Measurements from ENCODE around the gene DCDC2C.
A peak's percentile ranks its signal among the peaks of the same experiment; 100 is the strongest.
"Not testable (repeated sequence)": the region's sequence is repeated elsewhere in the genome, so short reads cannot be mapped to it uniquely, and the experiment has no call there.

DCDC2C gene

DNA sequence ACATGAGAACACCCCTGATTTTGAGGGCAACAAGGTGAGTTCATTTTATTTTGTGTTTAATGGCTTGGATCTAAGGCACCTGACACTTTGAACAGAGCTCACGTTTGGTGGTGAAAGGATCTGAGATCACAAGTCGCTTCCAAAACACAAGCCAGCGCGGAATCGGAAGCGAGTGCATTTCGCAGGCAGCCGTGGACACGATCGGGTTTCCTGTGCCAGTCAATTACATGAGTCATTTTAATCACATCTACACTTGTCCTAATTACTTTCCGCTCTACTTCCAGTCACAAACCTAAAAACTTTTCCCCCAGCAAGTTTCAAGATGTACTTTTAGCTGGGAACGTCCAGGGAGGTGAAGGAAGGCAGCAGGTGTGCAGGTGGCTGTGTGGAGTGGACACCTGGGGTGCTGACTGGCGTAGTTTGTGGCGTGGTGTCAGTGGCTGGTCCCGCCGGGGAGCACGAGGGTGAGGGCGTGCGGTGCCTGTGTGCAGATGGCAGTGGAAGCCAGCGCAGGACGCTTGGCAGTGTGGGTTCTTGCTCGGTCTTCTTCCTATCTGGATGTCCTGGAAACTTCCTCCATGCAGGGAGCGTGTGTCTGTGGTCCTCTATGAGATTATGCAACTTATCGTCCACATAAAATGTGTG lies 75.6 kb downstream of the DCDC2C start:
- DNase-seq, result no peak

DNA sequence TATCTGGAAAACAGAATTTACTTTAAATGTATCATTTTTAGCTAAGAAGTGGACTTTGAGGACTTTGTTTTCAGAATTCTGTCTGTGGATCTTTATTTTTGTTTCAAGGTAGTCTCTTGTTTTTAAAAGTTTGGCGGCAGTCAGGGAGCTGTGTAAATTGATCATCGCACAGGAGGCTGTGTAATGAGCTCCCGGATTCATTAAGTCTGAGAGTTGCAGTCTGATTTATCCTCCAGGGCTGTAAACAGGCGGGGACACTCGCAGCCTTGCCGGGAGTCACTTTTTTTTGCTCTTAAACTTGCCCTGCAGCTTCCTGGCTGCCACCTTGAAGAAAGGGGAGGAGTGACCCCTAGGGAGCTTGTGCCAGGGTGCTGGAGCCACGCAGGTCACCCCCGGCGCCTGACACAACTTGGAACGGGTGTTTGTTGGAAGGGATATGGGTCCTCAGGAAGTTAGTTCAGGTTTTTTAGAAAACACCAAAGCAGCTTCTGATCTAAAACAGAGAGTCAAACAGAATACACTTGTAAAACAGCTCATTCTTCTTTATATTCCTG lies 76.2 kb downstream of the DCDC2C start:
- DNase-seq, result no peak

DNA sequence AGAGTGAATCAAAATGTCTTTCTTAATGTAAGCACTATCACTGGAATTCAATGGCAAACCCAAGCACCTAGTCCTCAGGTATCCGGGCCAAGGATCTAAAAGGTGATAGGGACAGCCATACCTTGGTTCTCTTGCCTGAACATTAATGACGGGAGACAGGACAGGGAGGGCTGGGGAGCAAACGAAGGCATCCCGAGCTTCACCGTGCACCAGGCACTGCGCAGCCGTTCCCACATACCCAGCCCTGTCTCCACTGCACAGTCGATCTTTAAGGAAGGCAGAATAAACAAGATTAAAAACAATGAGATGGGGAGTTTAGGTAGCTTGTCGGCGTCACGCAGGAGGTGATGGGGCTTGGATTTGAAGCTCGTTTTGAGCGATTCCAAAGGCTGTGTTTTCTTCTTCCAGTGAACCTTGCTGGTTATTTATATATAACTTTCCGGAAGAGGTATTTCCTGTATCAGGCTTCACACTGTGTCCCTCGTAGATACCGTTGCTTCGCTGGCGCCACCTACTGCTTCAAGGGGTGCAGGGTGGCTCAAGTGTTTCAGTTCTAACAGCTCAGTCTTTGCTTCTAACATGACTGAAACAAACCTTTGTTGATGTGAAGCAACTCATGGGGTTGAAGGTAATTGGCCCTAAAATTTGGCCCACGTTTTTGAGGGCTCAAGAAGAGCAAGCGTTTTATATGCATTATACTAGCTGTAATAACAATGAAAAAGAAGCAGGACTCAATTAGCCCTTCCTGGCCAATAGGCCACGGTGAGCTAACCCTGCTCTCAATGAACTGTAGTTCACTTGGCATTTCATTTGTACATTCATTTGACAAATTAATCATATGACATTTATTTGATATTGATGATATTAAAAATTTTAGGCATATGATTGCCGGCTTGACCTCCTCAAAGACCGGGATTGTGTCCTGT lies 77.4 kb downstream of the DCDC2C start:
- peak; percentile 61 to 72 for DNase-seq

DNA sequence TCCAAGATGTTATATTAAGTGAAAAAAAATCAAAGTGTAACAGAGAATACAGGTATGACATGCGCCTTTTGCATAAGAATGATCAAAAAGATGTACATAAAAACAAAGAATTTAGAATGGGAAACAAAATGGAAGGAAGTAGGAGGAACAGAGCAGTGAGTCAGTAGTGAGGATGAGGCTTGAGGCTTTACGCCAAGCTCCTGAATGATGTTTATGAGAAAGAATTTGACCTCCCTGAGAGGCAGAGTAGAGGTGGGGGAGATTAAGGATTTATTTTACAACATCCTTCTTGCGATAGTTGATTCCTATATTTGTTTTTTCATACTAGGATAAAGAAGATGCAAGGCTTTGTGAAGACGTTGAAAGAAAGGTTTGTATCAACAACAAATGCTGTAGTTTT lies 81.4 kb downstream of the DCDC2C start:
- no peak for DNase-seq

DNA sequence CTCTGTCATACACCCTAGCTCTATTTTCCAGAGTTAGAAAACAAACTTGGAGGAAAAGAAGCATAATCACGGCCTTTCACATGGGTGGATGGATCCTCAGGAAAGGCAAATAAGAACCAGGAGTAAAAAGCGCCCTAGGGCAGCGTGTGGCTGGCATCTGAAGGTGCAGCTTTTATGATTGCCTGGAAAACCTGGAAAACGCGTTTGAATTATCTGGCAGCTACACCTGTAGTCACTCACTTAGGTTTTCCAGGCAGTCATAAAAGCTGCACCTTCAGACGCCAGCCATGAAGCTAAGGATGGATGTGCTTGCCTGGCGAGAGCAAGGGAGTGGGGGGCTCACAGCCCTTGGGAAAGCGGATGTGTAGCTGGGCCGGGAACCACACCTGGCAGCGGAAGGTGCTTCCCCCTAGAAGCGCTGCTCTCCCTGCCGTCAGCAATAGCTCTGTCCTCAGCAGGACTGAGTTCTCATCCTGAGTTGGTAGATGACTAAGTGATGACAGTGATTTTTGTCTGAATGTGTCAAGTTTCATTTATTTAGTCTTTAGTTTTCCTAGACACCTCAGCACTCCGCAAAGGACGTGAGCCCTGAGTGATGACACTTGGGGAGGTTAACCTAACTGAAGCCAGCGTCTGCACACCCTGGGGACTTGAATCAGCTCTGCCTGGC lies 82.0 kb downstream of the DCDC2C start:
- DNase-seq, result no peak

DNA sequence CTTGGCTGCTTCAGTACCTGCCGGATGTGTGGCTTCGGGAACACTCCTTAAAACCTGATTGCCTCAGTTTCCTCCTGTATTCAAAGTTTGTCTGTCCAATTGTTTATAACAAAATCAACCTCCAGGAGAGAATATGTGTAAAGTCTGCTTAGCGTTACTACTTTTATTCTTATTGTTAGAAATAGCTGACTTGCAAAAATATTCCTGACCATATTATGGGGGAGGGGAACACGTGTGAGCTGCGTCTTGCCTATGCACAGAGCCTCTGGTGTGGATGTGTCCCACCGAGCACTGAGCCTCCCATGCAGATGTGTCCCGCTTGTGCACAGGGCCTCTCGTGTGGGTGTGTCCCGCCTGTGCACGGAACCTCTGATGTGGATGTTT lies 82.5 kb downstream of the DCDC2C start:
- no peak for DNase-seq

DNA sequence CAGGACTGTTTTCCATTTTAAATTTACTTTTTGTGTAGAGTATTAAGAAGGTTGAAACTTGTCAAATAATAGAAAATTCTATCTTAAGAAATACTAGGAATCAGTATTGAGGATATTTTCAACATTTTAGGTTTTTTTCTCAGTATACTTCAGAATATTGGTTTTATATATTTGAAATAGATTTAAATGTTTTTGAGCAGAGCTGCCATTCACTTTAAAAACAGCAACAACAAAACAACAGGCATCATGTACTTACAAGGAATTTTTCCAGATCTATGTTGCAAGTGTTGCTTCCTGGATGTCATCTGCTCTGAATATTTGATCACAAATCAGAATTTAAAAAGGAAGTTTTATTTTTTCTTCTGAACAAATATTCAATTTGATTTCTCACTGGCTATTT lies 84.4 kb downstream of the DCDC2C start:
- DNase-seq, result no peak

DNA sequence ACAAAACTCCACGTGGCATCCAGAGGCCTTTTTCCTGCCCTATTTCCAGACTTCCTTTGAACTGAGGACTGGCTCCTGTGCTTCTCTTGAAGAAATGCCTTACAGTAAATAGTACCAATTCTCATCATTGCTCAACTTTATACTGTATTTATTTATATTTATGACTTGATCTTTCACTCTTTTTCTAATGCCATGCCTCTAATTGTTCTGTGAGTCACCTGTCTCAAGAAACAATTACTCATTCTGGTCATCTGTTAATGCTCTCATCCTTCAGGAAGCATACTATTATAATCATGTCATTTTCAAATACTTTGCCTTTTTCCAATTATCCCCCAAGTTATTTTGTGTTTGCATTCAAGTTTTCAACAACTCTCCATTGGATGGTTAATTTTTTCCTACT lies 85.9 kb downstream of the DCDC2C start:
- DNase-seq, result no peak

DNA sequence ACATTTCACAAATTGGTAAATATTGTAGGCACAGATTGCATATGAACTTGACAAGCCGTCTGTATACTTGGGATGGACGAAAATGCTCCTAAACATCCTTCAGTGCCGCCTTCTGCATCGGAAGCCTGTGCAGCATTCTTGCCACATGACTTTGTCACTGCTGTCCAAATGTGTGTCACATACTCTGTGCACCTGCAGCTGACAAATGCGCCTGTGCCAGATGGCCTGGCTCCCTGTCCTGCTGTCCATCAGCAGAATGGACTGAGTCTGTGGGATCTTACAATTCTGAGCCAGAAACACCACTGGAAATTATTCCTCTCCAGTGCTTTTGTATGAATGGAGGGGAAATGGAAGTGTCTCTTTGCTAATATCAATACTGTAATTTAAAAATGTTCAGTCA lies 89.9 kb downstream of the DCDC2C start:
- no peak for DNase-seq

DNA sequence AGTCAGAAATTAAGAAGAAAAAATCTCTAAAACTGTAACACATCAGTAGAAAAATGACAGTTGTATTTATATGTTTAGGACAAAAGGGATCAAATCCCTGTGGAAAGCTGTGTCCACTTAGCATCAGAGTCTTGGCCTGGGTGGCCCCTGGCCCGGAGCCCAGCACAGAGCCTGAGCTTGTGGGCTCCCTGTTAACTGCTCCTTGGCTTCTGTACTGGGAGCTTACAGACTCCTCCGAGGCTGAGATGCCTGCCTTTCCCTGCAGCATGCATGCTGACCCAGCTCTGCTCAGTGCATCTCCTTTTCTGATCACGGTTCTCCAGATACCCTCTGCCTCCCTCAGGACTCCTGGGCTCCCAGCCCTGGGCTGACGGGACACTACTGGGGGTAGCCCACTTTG lies 98.1 kb downstream of the DCDC2C start:
- DNase-seq, result no peak

DNA sequence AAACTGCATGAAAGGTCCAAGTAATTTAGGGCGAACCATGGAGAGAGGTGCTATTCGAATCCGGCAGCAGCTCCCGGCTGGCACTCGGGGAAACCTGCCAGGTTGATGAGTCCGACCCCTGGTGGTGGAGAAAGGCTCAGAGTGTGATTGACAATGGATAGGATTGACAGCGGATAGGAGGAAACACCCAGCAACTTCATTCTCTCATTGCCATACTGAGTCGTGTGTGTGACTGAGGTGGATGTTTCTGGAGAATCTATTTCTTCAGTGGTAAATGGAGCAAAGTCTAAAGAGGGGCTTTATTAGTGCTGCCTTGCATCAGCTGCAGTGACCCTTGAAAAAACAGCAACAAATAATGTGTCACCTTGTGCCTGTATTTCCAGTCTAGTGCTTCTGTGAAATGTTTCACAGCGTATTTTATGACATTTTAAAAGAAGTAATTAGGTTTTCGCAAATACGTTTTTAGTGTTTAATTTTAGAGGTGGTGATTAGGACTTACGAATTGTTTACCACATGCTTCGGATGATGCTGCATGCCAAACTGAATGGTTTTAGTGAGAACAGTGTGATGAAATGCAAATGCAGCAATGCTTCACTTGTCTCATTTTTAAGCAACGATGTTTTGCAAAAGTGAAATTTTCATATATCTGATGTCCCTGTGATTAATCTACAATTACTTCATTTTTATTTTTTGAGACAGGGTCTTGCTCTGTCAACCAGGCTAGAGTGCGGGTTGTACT lies 102.0 kb downstream of the DCDC2C start:
- no peak for DNase-seq

DNA sequence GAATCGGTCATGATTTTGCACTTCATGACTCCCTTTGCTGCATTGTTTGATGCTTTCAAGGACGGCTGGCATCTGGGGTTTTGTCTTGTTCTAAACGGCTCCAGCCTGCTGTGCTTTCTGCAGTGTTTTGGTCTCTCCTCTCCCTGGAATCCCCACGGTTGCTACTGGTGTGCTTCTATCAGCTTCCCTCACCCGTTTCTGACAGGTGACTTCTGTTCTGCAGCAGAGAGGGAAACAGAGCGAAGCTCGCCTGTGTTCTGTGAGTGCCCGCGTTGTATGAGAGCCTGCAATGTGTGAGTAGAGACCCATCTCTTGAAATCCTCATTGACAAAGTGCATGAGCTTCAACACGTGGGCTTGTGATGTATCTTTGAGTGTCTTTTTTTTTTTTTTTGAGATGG lies 102.8 kb downstream of the DCDC2C start:
- no peak for DNase-seq

DNA sequence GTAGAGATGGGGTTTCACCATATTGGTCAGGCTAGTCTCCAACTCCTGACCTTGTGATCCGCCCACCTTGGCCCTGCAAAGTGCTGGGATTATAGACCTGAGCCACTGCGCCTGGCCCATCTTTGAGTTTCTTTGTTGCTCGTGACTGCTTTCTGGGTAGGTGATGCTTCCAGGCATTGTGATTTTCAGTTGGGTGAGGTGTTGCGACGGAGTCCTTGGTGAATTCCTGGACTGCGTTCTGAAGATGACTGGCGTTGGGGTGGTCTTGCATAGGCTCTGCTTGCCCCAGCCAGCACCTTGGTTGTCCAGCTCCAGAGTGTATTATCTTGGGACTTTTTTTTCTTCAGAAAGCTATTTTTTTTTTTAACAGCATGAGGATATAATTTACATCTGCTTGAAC lies 103.4 kb downstream of the DCDC2C start:
- no peak for DNase-seq

DNA sequence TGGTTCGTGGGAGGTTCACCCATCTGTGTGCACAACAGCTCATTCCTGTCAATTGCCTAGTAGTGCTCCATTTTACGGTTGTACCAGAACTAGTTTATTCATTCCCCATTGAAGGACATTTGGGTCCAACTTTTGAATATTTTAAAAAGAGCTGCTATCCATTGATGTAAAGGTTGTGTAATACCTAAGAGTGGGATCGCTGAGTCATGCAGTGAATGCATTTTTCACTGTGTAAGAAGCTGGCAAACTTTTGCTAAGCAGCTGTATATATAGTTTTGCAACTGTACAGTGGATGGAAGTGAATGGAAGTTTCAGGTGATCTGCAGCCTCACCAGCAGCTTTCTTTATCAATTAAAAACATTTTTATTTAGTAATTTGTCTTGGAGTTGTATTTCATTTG lies 104.5 kb downstream of the DCDC2C start:
- no peak for DNase-seq

DNA sequence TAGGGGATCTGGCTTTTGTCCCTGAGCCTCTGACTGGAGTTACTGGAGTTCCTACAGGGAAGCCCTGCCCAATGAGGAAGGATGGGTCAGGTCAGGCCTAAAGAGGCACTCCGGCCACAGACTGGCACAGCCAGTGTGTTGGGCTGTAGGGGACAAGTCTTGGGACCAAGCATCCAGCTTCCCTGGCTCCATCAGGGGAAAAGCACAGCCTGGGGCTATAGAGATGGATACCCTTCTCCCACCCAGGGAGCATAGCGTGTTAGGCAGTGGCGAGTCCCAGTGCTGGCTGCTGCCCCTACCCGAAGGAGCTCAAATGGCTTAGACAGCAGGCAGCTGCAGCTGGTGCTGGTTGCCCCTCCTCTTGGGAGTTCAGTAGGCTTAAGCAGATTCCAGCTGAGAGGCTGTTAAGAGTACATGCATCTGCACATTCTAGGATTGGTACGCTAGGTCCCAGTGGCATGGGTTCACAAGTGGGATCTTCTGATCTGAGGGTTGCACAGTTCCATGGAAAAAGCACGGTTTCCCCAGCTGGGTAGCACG lies 111.4 kb downstream of the DCDC2C start:
- no peak for DNase-seq

DNA sequence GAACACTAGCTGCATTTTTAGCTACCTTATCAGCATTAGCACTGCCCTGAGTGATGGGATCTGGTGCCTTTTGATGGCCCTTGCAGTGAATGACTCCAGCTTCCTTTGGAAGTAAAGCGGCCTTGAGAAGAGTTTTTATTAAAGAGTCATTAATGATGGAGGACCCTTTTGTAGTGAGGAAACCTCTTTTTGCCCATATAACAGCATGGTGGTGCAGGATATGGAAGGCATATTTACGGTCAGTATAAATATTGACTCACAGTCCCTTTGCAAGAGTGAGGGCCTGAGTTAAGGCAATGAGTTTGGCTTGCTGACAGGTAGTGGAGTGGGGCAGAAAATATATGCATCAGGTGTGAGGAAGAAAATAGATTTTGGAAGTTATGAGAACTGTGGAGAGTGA lies 113.8 kb downstream of the DCDC2C start:
- DNase-seq, result not testable (repeated sequence)

DNA sequence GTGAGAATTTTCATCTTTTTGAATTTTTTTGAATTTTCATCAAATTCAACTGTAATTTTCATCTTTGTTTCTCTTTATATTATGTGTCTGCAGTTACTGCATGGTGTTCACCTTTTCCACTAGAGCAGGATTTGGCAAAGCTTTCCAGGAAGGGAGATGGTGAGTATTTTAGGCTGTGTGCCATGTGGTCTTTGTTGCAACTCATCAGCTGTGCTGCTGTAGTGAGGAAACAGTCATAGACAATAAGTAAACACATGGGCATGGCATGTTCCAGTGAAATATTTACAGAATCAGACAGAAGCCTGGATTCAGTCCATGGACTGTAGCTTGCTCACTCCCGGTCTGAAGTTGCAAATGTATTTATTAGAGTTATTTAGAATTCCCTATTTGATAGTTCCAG lies 120.4 kb downstream of the DCDC2C start:
- no peak for DNase-seq

DNA sequence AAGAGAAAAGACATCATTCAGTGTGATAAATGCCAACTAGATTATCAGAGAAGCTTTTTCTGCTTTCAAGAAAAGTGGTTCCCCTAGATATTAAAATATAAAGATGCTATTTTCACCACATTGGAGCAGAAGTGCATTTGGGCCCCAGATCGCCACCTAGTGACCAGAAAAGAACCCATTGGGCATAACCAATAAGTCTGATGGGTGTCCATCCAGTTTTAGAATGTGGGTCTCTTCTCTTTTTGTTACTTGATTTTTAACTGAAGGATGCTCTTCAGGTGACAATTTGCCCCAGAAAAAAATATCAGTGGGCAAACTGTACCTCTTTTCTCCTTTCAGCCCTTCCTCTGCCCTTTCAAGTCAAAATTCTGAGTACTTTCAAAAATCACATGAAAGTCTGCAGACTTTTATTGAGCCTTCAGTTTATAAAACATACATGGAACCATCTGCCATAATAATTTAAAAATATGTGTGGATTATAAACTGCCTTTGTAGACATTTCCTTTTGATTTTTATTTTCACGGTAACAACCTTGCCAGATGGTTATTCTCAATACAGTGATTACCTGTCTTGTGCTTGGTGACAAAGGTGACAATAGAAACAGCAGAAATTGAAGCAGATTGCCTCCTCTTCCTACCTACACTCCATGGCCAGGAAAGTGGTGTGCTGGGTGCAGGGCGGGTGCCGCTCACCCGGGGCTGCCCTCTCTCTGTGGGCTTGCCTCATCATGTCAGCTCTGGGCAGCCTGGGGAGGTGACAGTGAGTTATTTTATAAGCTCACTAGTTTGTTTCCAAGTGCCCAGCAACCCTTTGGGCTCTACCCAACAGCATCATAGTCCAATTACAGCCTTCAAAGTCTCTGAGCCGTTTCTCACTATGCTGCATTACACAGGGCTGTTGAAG lies 124.5 kb downstream of the DCDC2C start:
- peak; percentile 3 to 14 for DNase-seq

DNA sequence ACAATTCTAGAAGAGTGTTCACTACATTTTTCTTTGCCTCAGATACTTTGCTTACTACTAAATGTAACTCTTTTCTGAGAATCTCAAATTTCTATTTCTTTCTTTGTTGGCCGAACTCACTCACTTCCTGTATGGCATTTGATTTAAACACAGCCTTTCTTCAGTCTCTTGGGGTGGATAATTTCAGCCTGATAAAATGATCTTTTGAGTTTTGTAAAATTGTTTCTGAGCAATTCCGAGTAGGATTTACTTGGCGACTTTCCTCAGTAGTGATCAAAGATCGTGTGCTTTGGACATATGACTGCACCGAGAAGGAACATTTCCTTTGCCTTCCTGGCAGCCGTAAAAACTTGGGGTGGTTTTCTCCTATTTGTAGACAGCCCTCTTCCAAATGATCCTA lies 127.4 kb downstream of the DCDC2C start:
- DNase-seq, result no peak

DNA sequence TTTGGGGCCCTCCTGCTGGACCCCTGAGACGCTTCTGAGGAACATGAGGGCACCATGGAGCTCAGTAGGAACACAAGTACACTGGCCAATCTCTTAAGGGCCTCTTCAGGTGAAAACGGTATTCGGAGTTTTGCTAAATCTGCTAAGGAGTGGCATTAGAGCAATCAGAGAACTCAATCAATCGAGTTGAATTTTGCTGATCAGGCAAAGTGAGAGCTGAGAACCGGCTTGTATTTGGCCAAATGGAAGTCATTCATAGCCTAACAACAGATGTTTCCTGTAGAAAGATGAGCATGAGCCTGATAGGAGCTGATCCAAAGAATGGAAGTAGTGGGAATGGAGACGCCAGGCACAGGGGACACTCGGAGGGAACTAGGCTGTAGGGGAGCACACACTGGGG lies 133.7 kb downstream of the DCDC2C start:
- DNase-seq, result no peak

DNA sequence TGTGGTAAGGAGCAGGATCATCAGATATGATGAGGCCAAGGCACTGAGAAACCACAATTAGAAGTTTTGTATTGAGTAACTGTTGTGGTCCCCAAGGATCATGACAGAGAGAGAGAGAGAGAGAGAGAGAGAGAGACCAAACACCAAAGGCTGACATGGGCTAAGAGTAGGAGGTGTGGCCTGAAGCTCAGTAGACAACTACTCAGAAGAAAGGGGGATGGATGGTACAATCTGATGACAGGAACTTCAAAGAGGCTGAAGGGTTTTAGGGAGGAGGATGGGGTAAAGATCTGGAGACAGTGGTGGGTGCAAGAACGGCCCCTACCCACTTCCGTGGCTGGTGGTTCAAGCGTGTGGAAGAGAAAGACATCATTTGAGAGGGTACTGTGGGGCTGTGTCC lies 135.0 kb downstream of the DCDC2C start:
- DNase-seq, result no peak

DNA sequence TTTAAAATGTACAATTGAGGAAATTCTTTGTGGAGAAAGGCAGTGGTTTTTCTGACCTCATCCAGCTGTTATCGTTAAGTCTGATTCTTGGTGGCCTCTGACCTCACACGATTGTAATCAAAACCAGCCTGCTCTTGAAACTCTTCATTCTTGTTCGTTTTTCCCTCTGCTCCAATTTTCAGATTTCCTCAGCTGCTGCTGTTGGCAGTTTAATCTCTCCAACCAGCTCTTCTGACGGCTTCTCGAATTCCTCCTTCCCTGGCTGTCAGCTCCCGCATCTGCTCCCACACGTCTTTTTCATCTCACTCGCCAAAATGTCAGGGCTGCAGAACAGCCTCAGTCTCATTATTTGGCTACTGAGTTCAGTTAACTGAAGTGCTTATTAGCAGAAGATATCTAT lies 136.1 kb downstream of the DCDC2C start:
- no peak for DNase-seq

Measured in activated CD4-positive, alpha-beta T cell treated with anti-CD3 and anti-CD28 coated beads, Interleukin-2, amount 50 U/mL, for 48 hours (primary cell).